RWPE2 (cell line): ENCODE results near the gene WNT16.

Experiments used
- ATAC-seq: fragments of 200-7000 bp; cut with Tn5 transposase; 3 replicates; pipeline ENCODE4 v1.9.1; 2021; ENCODE audit warnings: low read depth
- DNase-seq: peaks from one replicate; pipeline ENCODE4 v3.0.0-alpha.2; 2020; ENCODE audit warnings: low spot score
- H3K27ac ChIP-seq: fragments of 450-650 bp; 2 replicates; pipeline ENCODE4 v1.5.1; 2017; ENCODE audit warnings: mild to moderate bottlenecking; ENCODE audit not compliant: poor library complexity, severe bottlenecking
- H3K27me3 ChIP-seq: fragments of 250-450 bp; sonication (Bioruptor Pico); 2 replicates; pipeline ENCODE4 v1.5.1; 2021; ENCODE audit warnings: mild to moderate bottlenecking, moderate library complexity; ENCODE audit not compliant: insufficient read depth, poor library complexity, severe bottlenecking
- H3K36me3 ChIP-seq: fragments of 250-450 bp; sonication (Bioruptor Pico); 2 replicates; pipeline ENCODE4 v1.5.1; 2020; ENCODE audit warnings: low read depth, mild to moderate bottlenecking, moderate library complexity
- H3K4me1 ChIP-seq: fragments of 250-450 bp; sonication (Bioruptor Pico); 2 replicates; pipeline ENCODE4 v1.5.1; 2021; ENCODE audit warnings: mild to moderate bottlenecking, moderate library complexity; ENCODE audit not compliant: insufficient read depth, poor library complexity, severe bottlenecking
- H3K4me3 ChIP-seq: fragments of 250-450 bp; sonication (Bioruptor Pico); 2 replicates; pipeline ENCODE4 v1.5.1; 2021; ENCODE audit warnings: mild to moderate bottlenecking, moderate library complexity; ENCODE audit not compliant: severe bottlenecking
- H3K9me3 ChIP-seq: fragments of 250-450 bp; sonication (Bioruptor Pico); 2 replicates; pipeline ENCODE4 v1.5.1; 2021; ENCODE audit warnings: mild to moderate bottlenecking, moderate library complexity; ENCODE audit not compliant: severe bottlenecking
- TF ChIP-seq, protein P1 (sequence below): fragments of 450-650 bp; IDR thresholded peaks from one replicate; pipeline ENCODE4 v1.5.1; 2017; ENCODE audit warnings: mild to moderate bottlenecking, moderate library complexity; ENCODE audit not compliant: poor library complexity, severe bottlenecking

WNT16 gene

DNA sequence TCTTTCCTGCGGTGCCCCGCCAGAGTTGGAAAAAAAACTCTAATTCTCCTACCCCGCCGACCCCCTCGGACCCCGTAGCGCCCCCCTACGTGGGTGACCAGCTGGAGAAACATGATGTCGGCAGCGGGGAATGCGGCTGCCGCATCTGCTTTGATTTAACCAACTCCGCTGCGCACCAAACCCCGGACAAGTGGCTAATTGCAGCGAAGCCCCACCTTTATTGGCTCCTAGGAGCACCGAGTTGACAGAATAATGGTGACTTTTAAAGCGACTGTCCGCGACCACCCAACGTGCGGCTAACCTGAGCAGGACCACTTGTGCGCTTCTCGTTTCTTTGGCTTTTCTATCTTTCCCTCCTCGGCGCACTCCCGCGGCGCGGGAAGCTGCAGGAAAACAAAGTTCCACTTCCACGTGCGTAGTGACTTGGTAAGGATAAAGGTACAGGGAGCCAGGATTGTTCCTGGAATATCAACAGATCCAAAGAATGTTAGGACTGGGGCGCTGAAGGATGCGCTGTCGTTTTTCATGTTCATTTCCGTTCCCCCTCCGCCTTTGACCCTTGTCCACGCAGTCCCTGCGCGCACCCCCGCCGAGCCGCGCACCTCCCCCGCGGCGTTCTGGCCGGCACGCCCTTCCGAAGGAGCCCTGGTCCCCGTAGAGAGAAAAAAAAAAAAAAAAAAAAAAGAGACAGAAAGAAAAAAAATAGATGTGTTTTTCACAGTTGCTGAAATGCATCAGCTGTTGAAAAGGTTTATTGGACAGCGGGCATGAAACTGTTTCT is 1.4 kb downstream of the WNT16 start:
- Histone ChIP-seq H3K36me3 (no peaks in the 10 kb centered on the region), H3K27me3 (peaks cover 68% of the 10 kb centered on the region), H3K4me1 (no peaks in the 10 kb centered on the region), H3K4me3 (peak overlapping the region; percentile 15), H3K9me3 (no peaks in the 10 kb centered on the region), H3K27ac (no peak overlapping the region)
- ATAC-seq (peak; percentile 28; the same call in 2 of the 3 replicates), DNase-seq (no peak)
- TF ChIP-seq, protein P1, sequence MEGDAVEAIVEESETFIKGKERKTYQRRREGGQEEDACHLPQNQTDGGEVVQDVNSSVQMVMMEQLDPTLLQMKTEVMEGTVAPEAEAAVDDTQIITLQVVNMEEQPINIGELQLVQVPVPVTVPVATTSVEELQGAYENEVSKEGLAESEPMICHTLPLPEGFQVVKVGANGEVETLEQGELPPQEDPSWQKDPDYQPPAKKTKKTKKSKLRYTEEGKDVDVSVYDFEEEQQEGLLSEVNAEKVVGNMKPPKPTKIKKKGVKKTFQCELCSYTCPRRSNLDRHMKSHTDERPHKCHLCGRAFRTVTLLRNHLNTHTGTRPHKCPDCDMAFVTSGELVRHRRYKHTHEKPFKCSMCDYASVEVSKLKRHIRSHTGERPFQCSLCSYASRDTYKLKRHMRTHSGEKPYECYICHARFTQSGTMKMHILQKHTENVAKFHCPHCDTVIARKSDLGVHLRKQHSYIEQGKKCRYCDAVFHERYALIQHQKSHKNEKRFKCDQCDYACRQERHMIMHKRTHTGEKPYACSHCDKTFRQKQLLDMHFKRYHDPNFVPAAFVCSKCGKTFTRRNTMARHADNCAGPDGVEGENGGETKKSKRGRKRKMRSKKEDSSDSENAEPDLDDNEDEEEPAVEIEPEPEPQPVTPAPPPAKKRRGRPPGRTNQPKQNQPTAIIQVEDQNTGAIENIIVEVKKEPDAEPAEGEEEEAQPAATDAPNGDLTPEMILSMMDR: peak; percentile 2

- TF ChIP-seq, protein P1: no peak
- Histone ChIP-seq H3K4me3 (no peak overlapping the region), H3K27ac (no peak overlapping the region), H3K27me3 (peaks cover 68% of the 10 kb centered on the region), H3K36me3 (no peaks in the 10 kb centered on the region), H3K4me1 (no peaks in the 10 kb centered on the region), H3K9me3 (no peaks in the 10 kb centered on the region)
- ATAC-seq (no peak), DNase-seq (no peak)
These were observed 2.2 kb downstream of the WNT16 start for GRCh38 chr7:121331048-121331447.

GRCh38 chr7:121331574-121331973 is 2.8 kb downstream of the WNT16 start:
- TF ChIP-seq, protein P1: no peak
- Histone ChIP-seq H3K36me3 (no peaks in the 10 kb centered on the region), H3K4me1 (no peaks in the 10 kb centered on the region), H3K9me3 (no peaks in the 10 kb centered on the region), H3K4me3 (no peak overlapping the region), H3K27me3 (peaks cover 68% of the 10 kb centered on the region), H3K27ac (no peak overlapping the region)
- ATAC-seq: no peak
- no peak for DNase-seq

DNA sequence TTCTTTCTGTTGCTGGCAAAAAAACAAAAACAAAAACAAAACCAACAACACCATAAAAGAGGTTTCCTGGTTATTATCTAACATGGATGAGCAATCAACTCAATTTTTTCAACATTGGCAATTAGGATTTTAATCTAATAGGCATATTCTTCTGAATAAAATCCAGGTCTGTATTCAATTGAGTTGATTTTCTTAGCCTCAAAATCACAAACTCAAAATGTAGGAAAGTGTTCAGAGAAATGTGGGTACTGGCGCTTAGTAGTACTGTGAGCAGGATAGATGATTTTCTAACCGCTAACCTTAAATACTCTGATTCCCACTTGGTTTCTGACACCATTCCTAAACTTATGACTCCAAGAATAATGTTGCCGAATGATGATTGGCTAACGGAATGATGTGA is 5.6 kb downstream of the WNT16 start:
- Histone ChIP-seq H3K9me3 (no peaks in the 10 kb centered on the region), H3K4me3 (no peak overlapping the region), H3K27ac (no peak overlapping the region), H3K4me1 (no peaks in the 10 kb centered on the region), H3K27me3 (peaks cover 51% of the 10 kb centered on the region), H3K36me3 (no peaks in the 10 kb centered on the region)
- TF ChIP-seq, protein P1: no peak
- no peak for ATAC-seq
- DNase-seq: no peak
